T-cell (primary cell): ENCODE results near the gene METTL26. TPM values are rescaled to one million over a fixed set of nuclear protein-coding genes. Genes with fewer than 3 reads are reported as not detected.

Experiments
- ATAC-seq, 4 experiments: fragments of 200-7000 bp in 3 of 4; fragments of 150-1000 bp in 1 of 4; cut with Tn5 transposase; replicated peaks in 1 of 4; 1 replicate in 3 of 4; 2 replicates in 1 of 4; pipeline ENCODE4 v1.10.0; 2021; ENCODE audit warnings: moderate library complexity in 3 of 4, mild to moderate bottlenecking in 2 of 4, moderate number of reproducible peaks in 1 of 4
- CTCF ChIA-PET, 2 donors: fragments of 300-600 bp; sonication (Branson Sonifier 250); formaldehyde crosslinking; loops; one replicate each; lab custom pipeline; 2022; ENCODE audit warnings: antibody characterized with exemption in 2 of 2; lab: Charles Lee
- POLR2A ChIA-PET, 2 donors: fragments of 300-600 bp; sonication (Branson Sonifier 250); formaldehyde crosslinking; loops; one replicate each; lab custom pipeline; 2022; ENCODE audit warnings: antibody characterized with exemption in 2 of 2; lab: Charles Lee
- DNase-seq, 35 experiments: peaks; one replicate each; pipeline versions ENCODE4 v3.0.0 to v3.0.0-alpha.2; 2013 to 2023
- H3K27ac ChIP-seq: one replicate; pipeline ENCODE4 v1.5.1; 2013; ENCODE audit warnings: low read length
- H3K27me3 ChIP-seq, 2 experiments: replicated peaks in 1 of 2; 1 replicate in 1 of 2; 2 replicates in 1 of 2; pipeline versions ENCODE4 v1.6.1 to v1.7.0; 2013; ENCODE audit warnings: low read length in 1 of 2, mixed read lengths in 1 of 2; ENCODE audit not compliant: control insufficient read depth in 2 of 2, insufficient read depth in 2 of 2; ENCODE audit errors: extremely low read depth in 1 of 2
- H3K36me3 ChIP-seq, 2 donors: 1 replicate in 1 of 2; 2 replicates in 1 of 2; pipeline versions ENCODE4 v1.6.1 to v1.7.0; 2013; ENCODE audit warnings: low read length in 1 of 2; ENCODE audit not compliant: control insufficient read depth in 2 of 2, insufficient read depth in 1 of 2; ENCODE audit errors: extremely low read depth in 1 of 2
- H3K4me1 ChIP-seq, 2 experiments: 1 replicate in 1 of 2; 2 replicates in 1 of 2; pipeline versions ENCODE4 v1.6.1 to v1.7.0; 2013; ENCODE audit warnings: low read length in 2 of 2, mixed read lengths in 1 of 2; ENCODE audit not compliant: insufficient read depth in 2 of 2, control insufficient read depth in 1 of 2; ENCODE audit errors: extremely low read depth in 1 of 2
- H3K4me3 ChIP-seq, 2 donors: 1 replicate in 1 of 2; 2 replicates in 1 of 2; pipeline versions ENCODE4 v1.5.1 to v1.7.0; 2013; ENCODE audit warnings: mild to moderate bottlenecking in 2 of 2, low read length in 1 of 2, moderate library complexity in 1 of 2; ENCODE audit not compliant: control insufficient read depth in 1 of 2; ENCODE audit errors: extremely low read depth in 1 of 2
- H3K9me3 ChIP-seq: 2 replicates; pipeline ENCODE4 v1.7.0; 2013
- H3K27ac Mint-ChIP-seq, 2 donors: one replicate each; pipeline ENCODE4 v1.8.0; 2020 to 2021; ENCODE audit warnings: mild to moderate bottlenecking in 2 of 2, mixed read lengths in 2 of 2
- H3K27me3 Mint-ChIP-seq, 2 donors: one replicate each; pipeline ENCODE4 v1.8.0; 2021 to 2022; ENCODE audit warnings: mixed read lengths in 2 of 2
- H3K36me3 Mint-ChIP-seq: one replicate; pipeline ENCODE4 v1.8.0; 2021; ENCODE audit warnings: mixed read lengths
- H3K4me1 Mint-ChIP-seq, 3 donors: one replicate each; pipeline ENCODE4 v1.8.0; 2020 to 2022; ENCODE audit warnings: mixed read lengths in 3 of 3, mild to moderate bottlenecking in 1 of 3
- H3K4me3 Mint-ChIP-seq, 3 donors: one replicate each; pipeline ENCODE4 v1.8.0; 2020 to 2022; ENCODE audit warnings: mild to moderate bottlenecking in 3 of 3, mixed read lengths in 3 of 3, moderate library complexity in 3 of 3
- H3K9me3 Mint-ChIP-seq, 3 donors: one replicate each; pipeline ENCODE4 v1.8.0; 2020 to 2022; ENCODE audit warnings: mixed read lengths in 3 of 3
- WGBS: methylation state at CpG from one replicate; pipeline ENCODE4 v1.1.5; 2013; ENCODE audit warnings: missing lambda C conversion rate; ENCODE audit not compliant: insufficient coverage; 5-methylcytosine and 5-hydroxymethylcytosine counted together
- total RNA-seq, 35 experiments: library from RNA in 6 of 35; stranded (reverse) in 6 of 35; fragments of 120-200 nt in 1 of 35; gene quantifications; one replicate each; pipeline versions ENCODE4 v1.2.1 to v1.2.4 and lab custom pipeline; 2013 to 2026

METTL26 gene
- total RNA-seq, 5 donors from 2014 or later (not counting 1 experiment from before 2014, with no cell fraction given), result 42.1 to 94.0 (median 87.2) TPM

DNA sequence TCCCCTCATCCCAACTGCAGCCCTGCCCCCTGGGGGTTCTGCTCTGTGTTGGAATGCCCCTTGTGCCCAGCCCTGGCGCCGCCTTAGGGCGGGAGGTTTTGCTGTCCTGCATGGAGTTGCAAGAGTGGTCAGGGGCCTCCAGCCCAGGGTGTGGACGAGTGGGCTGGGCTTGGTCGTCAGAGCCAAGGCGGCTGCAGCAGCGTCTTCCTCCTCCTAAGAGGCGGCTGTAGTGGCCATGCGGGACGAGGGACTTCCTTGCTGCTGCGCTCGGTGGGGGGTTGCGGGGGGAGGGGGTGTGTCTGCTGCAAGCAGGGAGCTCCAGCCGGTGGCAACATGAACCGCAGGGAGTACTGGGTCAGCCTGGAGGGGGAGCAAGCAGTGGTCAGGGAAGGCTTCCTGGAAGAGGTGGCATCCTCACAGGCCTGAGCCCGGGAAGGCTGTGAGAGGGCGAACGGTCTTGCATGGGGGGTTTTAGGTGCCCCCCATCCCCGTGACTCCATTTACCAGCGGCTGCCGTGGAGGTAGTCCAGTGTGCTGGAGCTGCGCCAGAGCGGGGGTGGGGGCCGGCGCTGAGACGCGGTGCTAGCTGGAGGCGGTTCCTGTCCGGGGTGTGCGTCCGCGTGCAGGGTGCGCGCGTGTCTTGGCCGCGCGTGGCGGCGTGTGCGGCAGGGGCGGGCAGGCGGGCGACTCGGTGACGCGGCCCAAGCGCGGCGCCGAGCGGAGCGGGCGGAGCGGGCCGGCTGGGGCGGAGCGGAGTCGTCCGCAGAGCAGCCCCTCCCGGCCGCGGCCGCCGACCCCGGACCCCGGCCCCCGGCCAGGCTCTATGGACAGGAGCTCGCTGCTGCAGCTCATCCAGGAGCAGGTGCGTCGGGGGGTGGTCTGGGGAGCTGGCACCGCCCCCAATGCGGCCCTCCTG, 39.1 kb upstream of the METTL26 start, which contains the start of gene RHBDL1:
TSS of gene RHBDL1 (plus strand) at position 704 of the 916 bp plus-strand sequence. CDS start at position 824, 120 bp downstream.
- no peak within 1 kb of the TSS for H3K27ac Mint-ChIP-seq
- WGBS, result 8% methylated on average over 61 of the region's 73 CpGs

DNA sequence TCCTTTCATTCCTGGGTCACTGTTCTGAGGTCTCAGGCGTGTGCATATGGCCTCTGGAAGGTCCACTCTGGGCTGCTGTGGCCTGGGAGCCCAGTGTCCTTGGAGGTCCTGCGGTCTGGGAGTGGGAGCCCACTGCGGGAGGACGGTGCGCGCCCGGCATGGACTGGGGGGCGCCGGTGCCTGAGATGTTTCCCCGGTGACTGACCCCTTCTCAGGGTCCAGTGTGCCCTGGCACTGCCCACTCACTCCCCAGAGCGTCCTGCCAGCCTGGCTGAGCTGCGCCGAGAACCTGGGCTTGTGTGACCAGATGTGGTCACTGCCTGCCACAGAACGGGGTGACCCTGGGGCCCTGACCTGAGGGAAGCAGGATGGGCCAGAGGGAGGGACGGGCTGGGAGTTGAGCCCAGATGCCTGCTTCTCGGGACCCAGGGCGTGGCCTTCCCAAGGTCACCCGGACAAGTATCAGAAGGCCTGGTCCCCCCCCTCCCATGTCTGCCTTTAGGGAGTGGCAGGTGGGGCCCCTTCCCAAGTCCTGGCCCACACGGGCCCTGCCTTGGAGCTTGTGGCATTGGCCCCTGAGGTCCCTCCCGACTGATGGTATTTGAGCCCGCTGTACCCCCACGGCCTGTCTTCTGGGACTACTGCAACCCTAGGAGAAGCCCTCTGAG, 38.2 kb upstream of the METTL26 start:
- Mint-ChIP-seq H3K36me3 (peaks cover 7% of the 10 kb centered on the region), H3K9me3 (no peaks in the 10 kb centered on the region), H3K4me3 (no peak overlapping the region), H3K27me3 (peaks cover 0 to 6% of the 10 kb centered on the region in 2 donors), H3K4me1 (peaks cover 6 to 21% (median 20%) of the 10 kb centered on the region in 3 donors), H3K27ac (no peak overlapping the region)
- H3K9me3 ChIP-seq, result no peaks in the 10 kb centered on the region
- ChIA-PET CTCF (no interaction called here), POLR2A (no interaction called here)
- ATAC-seq (no peak), DNase-seq (no peak)
- H3K4me1 ChIP-seq, result peaks cover 0 to 38% of the 10 kb centered on the region in 2 experiments
- H3K36me3 ChIP-seq, result peaks cover 14 to 35% of the 10 kb centered on the region in 2 donors
- no peak overlapping the region for H3K4me3 ChIP-seq
- 93% methylated on average over 22 of the region's 22 CpGs for WGBS
- no peak overlapping the region for H3K27ac ChIP-seq
- H3K27me3 ChIP-seq, result peaks cover 0 to 25% of the 10 kb centered on the region in 2 experiments

More for the DNA sequence above, 39.1 kb upstream of the METTL26 start, which contains the start of gene RHBDL1:
- ChIA-PET CTCF (no interaction called here), POLR2A (interaction anchor here in 1 of 2 donors (0.6 kb wide), 1 partner anchor 1545 kb away, joined by 8 read pairs; no protein-coding TSS in a partner anchor)
- Histone ChIP-seq H3K27me3 (peaks cover 0 to 25% of the 10 kb centered on the region in 2 experiments), H3K27ac (no peak within 1 kb of the TSS), H3K4me1 (peaks cover 0 to 43% of the 10 kb centered on the region in 2 experiments), H3K4me3 (peak within 1 kb of the TSS in 1 of 2 donors; percentile 23), H3K36me3 (peaks cover 14 to 26% of the 10 kb centered on the region in 2 donors), H3K9me3 (no peaks in the 10 kb centered on the region)
- Mint-ChIP-seq H3K4me1 (peaks cover 7 to 20% (median 19%) of the 10 kb centered on the region in 3 donors), H3K36me3 (peaks cover 7% of the 10 kb centered on the region), H3K9me3 (no peaks in the 10 kb centered on the region), H3K27me3 (peaks cover 0 to 6% of the 10 kb centered on the region in 2 donors), H3K4me3 (peak within 1 kb of the TSS in 2 of 3 donors; percentile 45)
- ATAC-seq (no peak), DNase-seq (peak in 1 of 35 experiments; percentile 37)

DNA sequence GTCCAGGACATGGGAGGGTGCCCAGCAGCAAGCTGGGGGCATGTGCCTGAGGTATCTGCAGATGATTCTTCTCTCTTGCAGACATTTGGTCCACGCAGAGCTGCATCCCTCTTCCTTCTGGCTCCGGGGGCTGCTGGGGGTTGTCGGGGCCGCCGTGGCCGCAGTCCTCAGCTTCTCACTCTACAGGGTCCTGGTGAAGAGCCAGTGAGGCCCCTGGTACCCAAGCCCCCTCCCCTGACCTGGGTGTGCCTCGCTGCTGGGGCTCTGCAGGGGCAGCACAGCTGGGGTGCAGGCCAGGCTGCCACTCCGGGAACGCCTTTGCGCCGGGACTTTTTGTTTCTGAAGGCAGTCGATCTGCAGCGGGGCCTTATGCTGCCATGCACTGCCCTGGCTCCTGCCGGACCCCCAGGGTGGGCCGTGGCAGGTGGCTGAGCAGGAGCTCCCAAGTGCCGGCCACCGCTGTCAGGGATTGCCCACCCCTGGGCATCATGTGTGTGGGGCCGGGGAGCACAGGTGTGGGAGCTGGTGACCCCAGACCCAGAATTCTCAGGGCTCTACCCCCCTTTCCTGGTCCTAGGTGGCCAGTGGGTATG, 37.4 kb upstream of the METTL26 start:
- Mint-ChIP-seq H3K9me3 (no peaks in the 10 kb centered on the region), H3K27ac (no peak overlapping the region), H3K27me3 (peaks cover 0 to 6% of the 10 kb centered on the region in 2 donors), H3K4me1 (peaks cover 0 to 20% (median 17%) of the 10 kb centered on the region in 3 donors), H3K36me3 (peaks cover 7% of the 10 kb centered on the region), H3K4me3 (no peak overlapping the region)
- H3K4me3 ChIP-seq, result no peak overlapping the region
- peaks cover 0 to 40% of the 10 kb centered on the region in 2 experiments for H3K4me1 ChIP-seq
- DNase-seq (no peak), ATAC-seq (no peak)
- 95% methylated on average over 15 of the region's 18 CpGs for WGBS
- H3K9me3 ChIP-seq, result no peaks in the 10 kb centered on the region
- H3K27ac ChIP-seq, result no peak overlapping the region
- ChIA-PET CTCF (interaction anchor here in 1 of 2 donors (0.6 kb wide), 1 partner anchor 707 kb away, joined by 4 read pairs; no protein-coding TSS in a partner anchor), POLR2A (no interaction called here)
- peaks cover 0 to 25% of the 10 kb centered on the region in 2 experiments for H3K27me3 ChIP-seq
- H3K36me3 ChIP-seq, result peaks cover 14 to 39% of the 10 kb centered on the region in 2 donors

DNA sequence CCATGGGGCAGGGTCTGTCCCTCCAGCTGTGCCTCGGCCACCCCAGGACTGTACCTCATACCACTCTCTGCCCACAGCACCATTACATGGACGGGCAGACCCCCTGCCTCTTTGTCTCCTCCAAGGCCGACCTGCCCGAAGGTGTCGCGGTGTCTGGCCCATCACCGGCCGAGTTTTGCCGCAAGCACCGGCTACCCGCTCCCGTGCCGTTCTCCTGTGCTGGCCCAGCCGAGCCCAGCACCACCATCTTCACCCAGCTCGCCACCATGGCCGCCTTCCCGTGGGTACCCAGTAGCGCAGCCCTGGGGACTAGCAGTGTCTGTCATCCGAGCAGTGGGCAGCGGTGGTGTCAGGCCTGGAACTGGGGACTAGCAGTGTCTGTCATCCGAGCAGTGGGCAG, 36.7 kb upstream of the METTL26 start:
- CTCF ChIA-PET, result interaction anchor here in 1 of 2 donors (0.6 kb wide), 1 partner anchor 708 kb away, joined by 4 read pairs; no protein-coding TSS in a partner anchor
- POLR2A ChIA-PET, result no interaction called here

GRCh38 chr16:672371-672770, 36.3 kb upstream of the METTL26 start:
- Mint-ChIP-seq H3K36me3 (peaks cover 7% of the 10 kb centered on the region), H3K4me1 (peaks cover 0 to 24% (median 21%) of the 10 kb centered on the region in 3 donors), H3K4me3 (no peak overlapping the region), H3K27ac (no peak overlapping the region), H3K9me3 (no peaks in the 10 kb centered on the region), H3K27me3 (peaks cover 0 to 6% of the 10 kb centered on the region in 2 donors)
- peaks cover 14 to 39% of the 10 kb centered on the region in 2 donors for H3K36me3 ChIP-seq
- H3K4me3 ChIP-seq, result no peak overlapping the region
- no peak overlapping the region for H3K27ac ChIP-seq
- no peaks in the 10 kb centered on the region for H3K9me3 ChIP-seq
- H3K4me1 ChIP-seq, result peaks cover 0 to 41% of the 10 kb centered on the region in 2 experiments
- no peak for DNase-seq
- peaks cover 0 to 24% of the 10 kb centered on the region in 2 experiments for H3K27me3 ChIP-seq
- ATAC-seq, result no peak
- WGBS, result 97% methylated on average over 16 of the region's 19 CpGs
- CTCF ChIA-PET, result no interaction called here
- POLR2A ChIA-PET, result no interaction called here

More for the DNA sequence above, 36.7 kb upstream of the METTL26 start:
- ATAC-seq, result no peak
- Histone ChIP-seq H3K4me1 (peaks cover 0 to 41% of the 10 kb centered on the region in 2 experiments), H3K27me3 (peaks cover 0 to 25% of the 10 kb centered on the region in 2 experiments), H3K4me3 (no peak overlapping the region), H3K36me3 (peaks cover 14 to 39% of the 10 kb centered on the region in 2 donors), H3K9me3 (no peaks in the 10 kb centered on the region), H3K27ac (no peak overlapping the region)
- Mint-ChIP-seq H3K4me3 (peak overlapping the region in 1 of 3 donors; percentile 43), H3K9me3 (no peaks in the 10 kb centered on the region), H3K27me3 (peaks cover 0 to 6% of the 10 kb centered on the region in 2 donors), H3K27ac (no peak overlapping the region), H3K36me3 (peaks cover 7% of the 10 kb centered on the region), H3K4me1 (peaks cover 0 to 20% (median 17%) of the 10 kb centered on the region in 3 donors)
- WGBS, result 94% methylated on average over 19 of the region's 21 CpGs
- DNase-seq, result no peak
